HG03457 (cell line): ENCODE data around the gene NRCAM.
A peak's percentile ranks its signal among the peaks of the same experiment; 100 is the strongest.
"Not testable (repeated sequence)": the region's sequence is repeated elsewhere in the genome, so short reads cannot be mapped to it uniquely, and the experiment has no call there.

Source experiments
- ATAC-seq: cut with Tn5 transposase; IDR thresholded peaks from one replicate; pipeline ENCODE4 v1.9.1; 2021; ENCODE audit warnings: moderate number of reproducible peaks; ENCODE audit not compliant: unreplicated experiment

The NRCAM gene

DNA sequence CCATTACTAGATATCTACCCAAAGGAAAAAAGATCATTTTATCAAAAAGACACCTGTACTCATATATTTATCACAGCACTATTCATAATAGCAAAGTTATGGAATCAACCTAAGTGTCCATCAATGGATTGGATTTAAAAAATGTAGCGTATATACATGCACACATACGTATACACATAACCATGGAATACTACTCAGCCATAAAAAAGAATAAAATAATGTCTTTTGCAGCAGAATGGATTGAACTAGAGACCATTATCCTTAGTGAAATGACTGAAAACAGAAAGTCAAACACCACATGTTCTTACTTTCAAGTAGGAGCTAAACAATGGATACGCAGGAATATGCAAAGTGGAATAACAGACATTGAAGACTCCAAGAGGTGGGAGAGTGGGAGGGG lies 168.4 kb downstream of the NRCAM start:
- no peak for ATAC-seq

DNA sequence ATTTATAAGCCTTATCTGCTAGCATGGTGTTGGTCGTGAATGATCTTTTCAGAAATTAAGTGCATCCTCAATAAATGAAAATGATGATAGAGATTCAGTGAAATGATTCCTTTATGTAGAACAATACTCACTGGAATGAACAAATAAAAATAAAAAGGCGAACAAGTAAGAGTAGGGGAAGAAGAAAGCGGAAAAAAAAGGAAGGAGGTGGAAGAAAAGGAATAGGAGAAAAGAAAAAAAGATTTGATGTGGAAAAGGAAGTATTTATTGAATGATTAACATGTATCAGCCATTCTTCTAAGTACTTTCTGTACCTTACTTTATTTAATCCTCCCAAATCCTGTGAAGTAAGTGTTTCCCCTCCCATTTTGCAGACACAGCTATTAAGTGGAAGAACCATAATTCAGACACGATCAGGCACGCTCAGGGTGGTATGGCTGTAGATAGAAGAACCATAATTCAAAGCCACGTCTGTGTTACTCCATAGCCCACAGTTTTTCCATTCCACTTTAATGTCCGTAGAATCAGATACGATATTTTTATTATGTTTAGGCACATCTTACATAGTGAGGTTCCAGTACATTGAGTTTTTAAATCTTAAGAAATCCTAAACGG lies 169.8 kb downstream of the NRCAM start:
- no peak for ATAC-seq

DNA sequence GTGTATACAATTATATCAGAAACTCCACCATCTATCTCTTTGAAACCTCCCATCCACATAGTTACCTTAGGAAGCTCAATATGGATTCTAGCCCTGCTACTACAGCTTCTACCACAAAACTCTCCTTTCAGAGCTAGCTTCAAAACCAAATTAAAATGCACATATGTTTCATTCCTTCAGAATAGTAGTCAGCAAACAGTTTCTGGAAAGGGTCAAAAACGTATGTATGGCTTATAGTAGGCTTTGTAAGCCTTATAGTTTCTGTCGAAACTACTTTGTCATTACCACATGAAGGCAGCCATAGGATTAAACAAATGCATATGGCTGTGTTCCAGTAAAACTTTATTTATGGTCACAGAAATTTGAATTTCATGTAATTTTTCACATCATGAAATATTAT lies 170.5 kb downstream of the NRCAM start:
- no peak for ATAC-seq

DNA sequence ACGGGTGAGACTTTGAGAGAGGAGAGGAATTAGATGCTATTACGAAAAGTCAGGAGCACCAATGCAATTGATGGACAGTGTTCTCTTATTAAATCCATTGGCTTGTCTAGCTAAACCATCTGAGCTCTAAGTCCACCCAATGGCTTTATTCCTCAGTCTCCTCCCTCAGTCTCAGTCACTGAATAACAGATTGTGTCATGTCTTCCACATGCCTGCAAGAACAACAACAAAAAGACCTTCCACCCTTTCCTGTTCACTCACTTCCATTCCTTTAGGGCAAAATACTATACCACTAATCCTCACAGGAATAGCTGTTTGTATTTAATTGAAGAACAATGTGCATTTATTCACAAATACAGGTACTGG lies 171.2 kb downstream of the NRCAM start:
- no peak for ATAC-seq

DNA sequence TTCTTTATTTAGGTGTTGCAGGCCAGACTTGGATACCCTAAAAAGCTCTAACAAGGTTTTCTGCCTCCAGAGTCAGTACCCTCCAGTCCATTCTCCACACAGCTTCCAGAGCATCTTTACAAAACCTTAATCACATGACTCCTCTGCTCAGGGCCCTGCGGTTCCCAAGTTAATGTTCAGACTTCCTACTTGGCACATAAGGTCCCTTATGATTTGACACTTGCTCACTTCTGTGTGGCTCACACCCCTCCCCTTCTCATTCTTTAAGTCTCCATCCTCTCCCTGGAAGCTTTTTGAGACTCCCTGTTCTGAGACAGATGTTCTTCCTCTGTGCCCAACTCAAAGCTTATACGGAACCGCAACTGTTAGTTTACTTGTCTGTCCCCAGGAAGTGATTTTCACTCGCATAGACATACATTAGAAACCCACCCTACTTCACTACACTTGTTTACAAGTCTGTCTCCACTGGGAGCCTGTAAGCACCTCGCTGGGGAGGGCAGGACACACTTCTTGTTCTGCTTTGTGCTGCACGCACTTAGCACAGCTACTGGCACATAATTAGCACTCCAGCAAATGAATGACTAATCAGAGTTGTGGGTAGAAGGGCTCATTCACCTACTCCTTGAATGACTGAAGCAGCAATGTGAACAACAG lies 171.8 kb downstream of the NRCAM start:
- peak; percentile 71 for ATAC-seq

DNA sequence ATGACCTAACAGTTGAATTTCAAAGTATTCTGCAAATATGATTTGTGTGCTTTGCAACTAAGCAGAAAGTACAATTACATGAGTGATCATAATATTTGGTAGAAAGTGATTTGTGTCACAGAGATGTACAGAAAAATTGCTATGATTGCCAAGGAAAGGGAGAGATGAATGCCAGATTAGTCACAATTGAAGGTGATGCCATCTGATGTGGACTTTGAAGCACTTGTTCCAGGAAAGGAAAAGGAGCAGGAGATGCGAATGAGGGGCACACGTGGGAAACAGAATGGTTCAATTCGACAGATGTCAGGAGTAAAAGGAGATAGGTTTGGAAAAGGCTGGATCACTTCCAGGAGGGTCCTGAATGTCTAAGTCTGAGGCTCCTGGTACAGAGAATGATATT lies 173.0 kb downstream of the NRCAM start:
- ATAC-seq, result no peak

DNA sequence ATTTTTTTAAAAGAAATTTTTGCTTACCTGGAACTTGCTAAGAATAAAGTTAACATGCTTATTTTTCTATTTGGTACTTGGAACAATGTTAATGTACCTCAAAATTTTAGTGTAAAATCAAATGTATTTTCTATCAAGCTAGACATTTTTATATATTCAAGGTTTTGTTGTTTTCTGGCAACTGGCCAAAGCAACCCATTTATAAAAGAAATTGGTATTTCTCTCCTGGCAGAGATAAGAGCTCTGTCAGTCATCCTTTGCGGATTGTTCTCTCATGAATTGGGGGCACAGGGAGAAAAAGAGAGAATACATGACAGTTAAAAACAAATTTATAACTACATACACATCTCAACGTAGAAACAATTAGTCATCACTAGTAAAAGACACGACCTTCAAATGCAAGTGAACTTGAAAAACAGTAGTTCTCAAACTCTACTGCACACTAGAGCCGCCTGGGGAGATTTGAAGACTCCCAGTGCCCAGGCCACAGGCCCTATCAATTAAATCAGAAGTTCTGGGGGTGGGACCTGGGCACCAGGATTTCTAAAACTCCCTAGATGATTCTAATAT lies 173.7 kb downstream of the NRCAM start:
- no peak for ATAC-seq

DNA sequence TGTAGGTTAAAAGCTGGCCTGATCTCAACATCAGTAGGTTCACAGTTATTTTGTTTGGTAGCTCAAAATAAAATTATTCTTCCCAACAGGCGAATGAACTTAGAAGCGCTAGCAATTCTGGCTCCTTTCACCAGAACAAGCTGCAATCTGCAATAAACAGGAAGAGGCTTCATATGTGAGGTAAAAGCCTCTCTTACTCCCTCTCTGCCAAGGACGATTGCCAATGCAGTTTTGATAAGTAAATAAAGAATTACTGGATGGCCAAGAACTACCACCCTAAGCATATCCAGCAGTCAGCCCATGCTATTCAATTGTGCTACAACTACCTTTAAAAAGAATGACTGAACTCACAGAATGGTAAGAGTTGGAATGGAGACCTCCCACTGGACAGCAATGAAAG lies 176.1 kb downstream of the NRCAM start:
- ATAC-seq, result no peak

DNA sequence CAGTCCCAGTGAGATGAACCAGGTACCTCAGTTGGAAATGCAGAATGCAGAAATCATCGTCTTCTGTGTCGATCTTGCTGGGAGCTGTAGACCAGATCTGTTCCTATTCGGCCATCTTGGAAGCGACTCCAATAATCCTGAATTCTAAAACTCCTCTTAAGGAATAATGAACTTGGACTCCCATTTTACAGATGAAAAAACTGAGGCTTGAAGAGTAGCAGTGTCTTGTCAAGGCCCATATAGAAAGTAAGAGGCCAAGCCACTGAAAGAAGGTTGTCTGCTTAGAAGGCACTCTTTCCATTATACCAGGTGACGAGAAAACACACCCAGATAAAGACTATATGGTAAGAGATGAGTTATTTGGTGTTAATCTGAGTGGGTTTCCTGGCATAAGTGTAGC lies 177.5 kb downstream of the NRCAM start:
- no peak for ATAC-seq

DNA sequence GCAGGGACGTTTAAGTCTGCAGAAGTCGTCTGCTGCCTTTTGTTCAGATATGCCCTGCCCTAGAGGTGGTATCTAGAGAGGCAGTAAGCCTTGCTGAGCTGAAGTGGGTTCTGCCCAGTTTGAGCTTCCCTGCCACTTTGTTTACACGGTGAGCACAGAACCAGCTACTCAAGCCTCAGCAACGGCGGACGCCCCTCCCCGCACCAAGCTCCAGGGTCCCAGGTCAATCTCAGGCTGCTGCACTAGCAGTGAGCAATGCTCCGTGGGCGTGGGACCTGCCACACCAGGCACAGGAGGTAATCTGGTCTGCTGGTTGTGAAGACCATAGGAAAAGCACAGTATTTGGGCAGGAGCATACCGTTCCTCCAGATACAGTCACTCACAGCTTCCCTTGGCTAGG lies 178.0 kb downstream of the NRCAM start:
- no peak for ATAC-seq

DNA sequence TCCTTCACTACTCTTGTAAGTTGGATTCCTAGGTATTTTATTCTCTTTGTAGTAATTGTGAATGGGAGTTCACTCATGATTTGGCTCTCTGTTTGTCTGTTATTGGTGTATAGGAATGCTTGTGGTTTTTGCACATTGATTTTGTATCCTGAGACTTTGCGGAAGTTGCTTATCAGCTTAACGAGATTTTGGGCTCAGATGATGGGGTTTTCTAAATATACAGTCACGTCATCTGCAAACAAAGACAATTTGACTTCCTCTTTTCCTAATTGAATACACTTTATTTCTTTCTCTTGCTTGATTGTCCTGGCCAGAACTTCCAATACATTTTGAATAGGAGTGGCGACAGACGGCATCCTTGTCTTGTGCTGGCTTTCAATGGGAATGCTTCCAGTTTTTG lies 181.8 kb downstream of the NRCAM start:
- not testable (repeated sequence) for ATAC-seq

DNA sequence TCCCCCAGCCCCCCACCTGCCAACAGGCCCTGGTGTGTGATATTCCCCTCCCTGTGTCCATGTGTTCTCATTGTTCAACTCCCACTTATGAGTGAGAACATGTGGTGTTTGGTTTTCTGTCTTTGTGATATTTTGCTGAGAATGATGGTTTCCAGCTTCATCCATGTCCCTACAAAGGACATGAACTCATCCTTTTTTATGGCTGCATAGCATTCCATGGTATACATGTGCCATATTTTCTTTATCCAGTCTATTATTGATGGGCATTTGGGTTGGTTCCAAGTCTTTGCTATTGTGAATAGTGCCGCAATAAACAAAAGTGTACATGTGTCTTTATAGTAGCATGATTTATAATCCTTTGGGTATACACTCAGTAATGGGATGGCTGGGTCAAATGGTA lies 183.3 kb downstream of the NRCAM start:
- ATAC-seq, result not testable (repeated sequence)

DNA sequence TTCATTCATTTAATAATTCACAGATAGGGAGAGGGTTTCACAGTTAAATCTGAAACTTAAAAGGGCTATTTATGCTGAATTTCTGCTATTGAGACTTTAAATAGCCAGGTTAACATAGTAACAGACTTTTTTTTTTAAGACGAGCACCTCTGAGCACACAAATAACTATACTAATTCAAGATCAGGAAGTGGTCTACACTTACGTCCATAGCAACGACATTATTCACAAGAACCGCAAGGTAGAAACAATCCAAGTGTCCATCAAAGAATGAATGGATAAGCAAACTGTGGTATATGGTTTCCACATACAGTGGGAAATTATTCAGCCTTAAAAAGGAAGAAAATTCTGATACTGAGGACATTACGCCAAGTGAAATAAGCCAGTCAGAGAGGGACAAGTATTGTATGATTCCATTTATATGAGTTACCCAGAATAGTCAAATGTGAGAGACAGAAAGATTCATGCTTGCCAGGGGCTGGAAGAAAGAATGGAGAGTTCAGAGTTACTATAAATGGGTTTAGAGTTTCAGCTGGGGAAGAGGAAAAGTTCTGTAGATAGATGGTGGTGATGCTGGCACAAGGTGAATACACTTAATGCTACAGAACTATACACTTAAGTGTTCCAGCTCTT lies 185.7 kb downstream of the NRCAM start:
- ATAC-seq, result peak; percentile 78

DNA sequence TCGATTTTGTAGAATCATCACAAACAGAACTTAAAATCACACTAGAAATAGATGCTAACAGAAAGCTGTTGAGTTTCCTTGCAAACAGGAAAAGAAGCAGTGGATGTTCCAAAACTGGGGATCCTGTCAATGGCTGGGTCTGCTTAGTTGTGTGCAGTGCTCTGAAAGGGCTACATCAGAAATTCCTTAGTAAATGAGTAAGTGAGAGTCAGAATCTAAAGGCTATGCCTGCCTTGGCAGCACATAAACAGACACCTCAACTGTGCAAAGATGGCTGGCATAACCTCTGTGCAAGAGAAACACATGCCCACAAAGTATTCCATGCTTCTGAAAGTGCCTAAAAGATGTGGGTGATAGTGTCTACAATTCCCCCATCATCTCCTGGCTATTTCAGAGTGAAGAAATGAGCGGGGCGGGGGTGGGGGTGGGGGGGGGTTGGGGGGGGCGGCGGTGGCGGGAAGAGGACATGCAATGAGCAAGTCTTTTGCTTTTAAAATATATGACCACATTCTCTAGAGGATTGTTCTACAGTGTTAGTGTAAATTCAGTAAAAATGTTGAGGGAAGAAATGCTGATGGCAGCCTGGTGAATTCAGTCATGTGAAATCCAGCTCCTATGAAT lies 187.9 kb downstream of the NRCAM start:
- ATAC-seq, result no peak

DNA sequence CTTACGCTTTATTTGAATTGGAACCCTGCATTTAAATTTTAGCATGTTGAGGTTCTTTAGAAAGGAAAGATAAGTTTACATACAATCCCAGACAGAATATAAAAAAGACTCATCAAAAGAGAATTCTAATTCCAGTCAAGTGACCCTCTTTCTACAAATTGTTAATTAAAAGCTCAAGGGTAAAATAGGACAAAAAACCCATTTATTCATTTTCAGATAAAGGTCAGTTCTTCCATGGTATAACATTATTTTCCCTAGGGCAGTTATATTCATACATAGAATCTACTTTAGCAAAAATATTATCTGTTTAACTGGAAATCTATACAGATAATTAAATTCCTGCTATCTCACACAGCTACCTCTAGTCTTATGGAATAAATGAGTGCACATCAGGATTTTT lies 188.6 kb downstream of the NRCAM start:
- no peak for ATAC-seq

DNA sequence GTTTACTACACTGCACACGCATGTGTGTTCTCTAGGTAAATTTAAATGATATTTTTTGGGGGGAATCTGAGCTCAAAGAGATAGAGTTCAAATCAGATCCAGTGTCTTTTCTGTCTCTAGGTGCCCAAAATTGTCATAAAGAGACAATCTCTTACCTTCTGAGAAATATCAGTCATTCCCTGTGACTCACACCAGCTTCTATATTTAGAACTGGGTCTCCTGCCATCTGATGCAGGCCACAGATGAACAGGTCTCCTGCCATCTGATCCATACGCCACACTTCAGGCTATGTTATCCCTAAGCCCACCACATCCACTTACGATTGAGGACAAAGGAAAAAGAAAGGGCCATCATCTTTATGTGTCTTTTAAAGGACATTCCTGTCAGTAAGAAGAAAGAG lies 189.7 kb downstream of the NRCAM start:
- ATAC-seq, result no peak

DNA sequence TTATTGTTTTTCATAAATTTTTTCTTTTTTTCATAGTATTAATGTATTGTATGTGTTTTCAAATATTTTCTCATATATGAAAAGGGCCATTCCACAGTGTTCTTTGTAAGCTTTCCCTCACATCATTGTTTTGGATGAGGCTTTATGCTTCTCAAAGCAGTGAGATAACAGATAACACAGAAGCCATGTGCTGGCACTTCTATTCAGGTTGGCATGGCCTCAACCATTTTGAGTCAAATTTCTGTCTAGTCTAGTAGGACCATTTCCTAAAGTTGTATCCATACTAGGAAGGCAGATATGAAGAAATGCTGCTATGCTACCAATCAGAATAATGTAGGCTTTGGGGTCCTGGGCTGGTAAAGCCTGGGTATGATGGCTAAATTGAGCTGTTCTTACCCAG lies 190.2 kb downstream of the NRCAM start:
- no peak for ATAC-seq

DNA sequence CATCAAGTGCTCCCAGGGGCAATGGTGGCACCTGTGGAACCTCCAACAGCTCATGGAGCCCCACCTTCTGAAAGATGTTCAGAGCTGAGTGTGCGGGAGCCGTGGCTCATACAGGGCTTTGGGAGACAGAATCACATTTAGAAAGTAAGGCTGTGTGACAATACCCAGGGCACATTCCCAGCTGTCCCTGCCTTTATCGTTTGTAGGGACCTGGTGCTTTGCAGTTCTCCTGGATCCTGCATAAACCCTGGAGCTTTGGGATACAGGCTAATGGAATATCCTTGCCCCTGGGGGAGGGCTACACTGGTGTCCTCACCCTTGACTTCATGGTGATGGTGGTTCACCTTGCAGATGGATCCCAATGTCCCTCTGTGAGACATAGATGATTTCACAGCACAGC lies 191.2 kb downstream of the NRCAM start:
- no peak for ATAC-seq

DNA sequence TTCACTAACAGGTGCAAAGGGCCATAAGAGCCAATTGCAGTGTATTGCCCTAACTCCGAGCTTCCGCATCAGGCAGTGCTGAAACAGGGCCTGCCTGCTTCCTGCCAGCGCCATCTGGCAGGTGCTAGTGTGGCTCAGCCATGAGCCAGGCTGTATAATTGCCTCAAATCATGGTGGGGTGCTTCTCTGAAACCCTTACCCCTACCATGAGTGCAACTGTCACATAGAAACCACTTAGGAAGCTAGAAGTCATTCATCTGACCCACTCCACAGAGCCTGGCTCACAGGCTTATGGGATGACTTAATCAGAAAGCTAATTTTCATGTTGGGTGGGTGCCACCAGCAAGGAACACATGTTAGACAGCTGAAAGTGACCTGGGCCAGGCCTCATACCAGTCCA lies 192.8 kb downstream of the NRCAM start:
- peak; percentile 69 for ATAC-seq

DNA sequence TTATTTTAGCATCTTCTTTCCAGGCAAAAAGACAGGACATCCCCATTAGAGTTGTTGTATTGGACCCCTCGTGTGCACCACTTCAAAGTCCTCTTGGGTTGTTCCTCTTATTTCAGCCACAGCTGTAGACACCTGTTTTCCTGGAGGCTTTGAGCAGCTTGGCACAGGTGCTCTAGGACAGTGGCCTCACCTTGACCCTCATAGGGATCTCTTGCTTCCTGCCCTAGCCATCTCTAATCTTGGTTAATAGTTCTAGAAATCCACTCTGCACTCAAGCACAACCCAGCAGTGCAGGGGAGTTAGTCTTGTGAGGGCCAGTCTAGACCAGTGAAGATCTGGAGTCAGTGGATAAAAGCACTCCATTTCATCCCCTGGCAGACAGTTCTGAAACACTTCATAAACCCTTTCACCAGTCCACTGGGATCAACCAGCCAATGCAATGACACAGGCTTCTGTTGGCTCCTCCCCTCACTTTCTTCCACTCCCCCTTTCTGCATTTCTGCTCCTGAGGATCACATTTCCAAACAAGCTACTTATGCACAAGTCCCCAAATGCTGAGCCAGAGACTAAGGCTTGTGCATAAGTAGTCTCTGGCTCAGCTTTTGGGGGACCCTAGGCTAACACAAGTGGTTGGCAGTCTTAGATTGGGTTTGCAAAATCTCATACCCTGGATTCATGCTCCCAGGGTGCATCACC lies 194.5 kb downstream of the NRCAM start:
- ATAC-seq, result no peak

DNA sequence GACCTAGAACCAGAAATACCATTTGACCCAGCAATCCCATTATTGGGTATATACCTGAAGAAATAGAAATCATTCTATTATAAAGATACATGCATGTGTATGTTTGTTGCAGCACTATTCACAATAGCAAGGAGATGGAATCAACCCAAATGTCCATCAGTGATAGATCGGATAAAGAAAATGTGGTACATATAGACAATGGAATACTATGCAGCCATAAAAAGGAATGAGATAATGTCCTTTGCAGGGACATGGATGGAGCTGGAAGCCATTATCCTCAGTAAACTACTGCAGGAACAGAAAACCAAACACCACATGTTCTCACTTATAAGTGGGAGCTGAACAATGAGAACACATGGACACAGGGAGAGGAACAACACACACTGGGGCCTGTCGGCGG lies 196.8 kb downstream of the NRCAM start:
- ATAC-seq, result not testable (repeated sequence)
